ENCODE measurements around the gene HGFAC. TPM values are rescaled to one million over a fixed set of nuclear protein-coding genes. Genes with fewer than 3 reads are reported as not detected.

The HGFAC gene
- total RNA-seq, 3 donors from 2014 or later (not counting 1 experiment from before 2014, with no cell fraction given) = 0.43 to 0.54 TPM; not detected in 1

DNA sequence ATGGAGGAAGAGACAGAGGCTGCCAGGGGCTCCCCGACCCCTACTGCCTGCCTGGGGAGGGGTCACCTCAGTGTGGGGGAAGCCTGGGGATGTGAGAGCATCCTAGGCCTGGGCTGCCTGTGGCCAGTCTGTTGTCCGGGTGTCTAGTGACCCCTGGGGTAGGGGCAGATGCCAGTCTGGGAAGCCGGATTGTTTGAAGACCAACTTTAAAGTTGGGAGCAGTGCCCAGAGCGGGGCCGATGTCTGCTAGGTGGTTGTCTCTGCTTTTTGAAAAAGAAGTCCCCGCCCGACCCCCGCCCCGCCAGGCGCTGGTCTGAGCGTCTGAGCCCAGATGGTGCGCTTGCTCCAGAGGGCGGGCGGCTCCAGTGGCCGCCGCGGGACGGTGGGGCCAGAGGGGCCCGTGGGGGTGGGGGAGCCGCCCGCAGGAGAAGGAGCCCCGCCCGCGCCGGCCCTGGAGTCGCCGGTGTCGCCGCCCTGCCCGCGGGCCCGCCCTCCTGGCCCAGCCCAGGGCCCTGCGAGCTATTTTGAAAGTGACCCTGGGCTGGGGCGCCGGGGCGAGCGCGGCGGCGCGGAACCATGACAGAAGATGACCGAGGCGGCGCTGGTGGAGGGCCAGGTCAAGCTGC lies 21.1 kb downstream of the HGFAC start, which contains the start of gene DOK7:
TSS of gene DOK7 (plus strand) at position 517 of the 626 bp plus-strand sequence. CDS start at position 587, 70 bp downstream.
- H3K4me3 ChIP-seq (ENCODE audit: low read length) = no peak within 1 kb of the TSS
- no peaks in the 10 kb centered on the region for H3K9me3 ChIP-seq (ENCODE audit: control insufficient read depth, insufficient read depth, low read length)
- ATAC-seq = peak in 2 of 3 donors; percentile 47 to 62
- H3K27ac ChIP-seq (ENCODE audit: low read length) = no peak within 1 kb of the TSS
- 8% methylated on average over 44 of the region's 44 CpGs for WGBS (ENCODE audit: insufficient coverage)
- DNase-seq = no peak
- TF ChIP-seq CTCF (IDR thresholded peaks at IDR 0.05) = no peak
- H3K4me1 ChIP-seq (ENCODE audit: control insufficient read depth, insufficient read depth, low read length) = peaks cover 5% of the 10 kb centered on the region
- Mint-ChIP-seq H3K27ac (no peak within 1 kb of the TSS), H3K27me3 (ENCODE audit: low read depth in 2 of 2) (peaks cover 19 to 27% of the 10 kb centered on the region in 2 donors), H3K36me3 (no peaks in the 10 kb centered on the region), H3K9me3 (no peaks in the 10 kb centered on the region), H3K4me3 (peak within 1 kb of the TSS; percentile 65), H3K4me1 (no peaks in the 10 kb centered on the region)
- H3K36me3 ChIP-seq (ENCODE audit: control insufficient read depth, insufficient read depth, low read length) = no peaks in the 10 kb centered on the region
- peaks cover 17% of the 10 kb centered on the region for H3K27me3 ChIP-seq (ENCODE audit: control insufficient read depth, insufficient read depth, low read length)
- intact Hi-C loops (cut with micrococcal nuclease) = no loop called here

GRCh38 chr4:3463556-3464348 lies 22.0 kb downstream of the HGFAC start:
- TF ChIP-seq CTCF (IDR thresholded peaks at IDR 0.05) = no peak
- 45% methylated on average over 43 of the region's 43 CpGs for WGBS (ENCODE audit: insufficient coverage)
- DNase-seq = no peak

GRCh38 chr4:3464349-3464905 lies 22.7 kb downstream of the HGFAC start:
- Histone ChIP-seq H3K27ac (ENCODE audit: low read length) (no peak overlapping the region), H3K4me1 (ENCODE audit: control insufficient read depth, insufficient read depth, low read length) (peaks cover 5% of the 10 kb centered on the region), H3K9me3 (ENCODE audit: control insufficient read depth, insufficient read depth, low read length) (no peaks in the 10 kb centered on the region), H3K36me3 (ENCODE audit: control insufficient read depth, insufficient read depth, low read length) (no peaks in the 10 kb centered on the region), H3K27me3 (ENCODE audit: control insufficient read depth, insufficient read depth, low read length) (peaks cover 17% of the 10 kb centered on the region), H3K4me3 (ENCODE audit: low read length) (no peak overlapping the region)
- peak overlapping the region; percentile 35 for H3K4me3 Mint-ChIP-seq
- ATAC-seq (no peak), DNase-seq (no peak)
- intact Hi-C loops (cut with micrococcal nuclease) = no loop called here
- peaks cover 11 to 22% of the 10 kb centered on the region in 2 donors for H3K27me3 Mint-ChIP-seq (ENCODE audit: low read depth in 2 of 2)
- H3K27ac Mint-ChIP-seq = no peak overlapping the region
- no peak for TF ChIP-seq CTCF (IDR thresholded peaks at IDR 0.05)
- WGBS (ENCODE audit: insufficient coverage) = 87% methylated on average over 15 of the region's 15 CpGs
- no peaks in the 10 kb centered on the region for H3K9me3 Mint-ChIP-seq
- H3K36me3 Mint-ChIP-seq = no peaks in the 10 kb centered on the region
- H3K4me1 Mint-ChIP-seq = no peaks in the 10 kb centered on the region

More at GRCh38 chr4:3463556-3464348, 22.0 kb downstream of the HGFAC start:
- no peaks in the 10 kb centered on the region for H3K36me3 Mint-ChIP-seq
- Histone ChIP-seq H3K36me3 (ENCODE audit: control insufficient read depth, insufficient read depth, low read length) (no peaks in the 10 kb centered on the region), H3K27me3 (ENCODE audit: control insufficient read depth, insufficient read depth, low read length) (peaks cover 17% of the 10 kb centered on the region), H3K27ac (ENCODE audit: low read length) (no peak overlapping the region), H3K4me1 (ENCODE audit: control insufficient read depth, insufficient read depth, low read length) (peaks cover 5% of the 10 kb centered on the region), H3K4me3 (ENCODE audit: low read length) (no peak overlapping the region), H3K9me3 (ENCODE audit: control insufficient read depth, insufficient read depth, low read length) (no peaks in the 10 kb centered on the region)
- peaks cover 14 to 24% of the 10 kb centered on the region in 2 donors for H3K27me3 Mint-ChIP-seq (ENCODE audit: low read depth in 2 of 2)
- ATAC-seq = no peak
- no peaks in the 10 kb centered on the region for H3K4me1 Mint-ChIP-seq
- no peak overlapping the region for H3K27ac Mint-ChIP-seq
- intact Hi-C loops (cut with micrococcal nuclease) = no loop called here
- H3K9me3 Mint-ChIP-seq = no peaks in the 10 kb centered on the region
- no peak overlapping the region for H3K4me3 Mint-ChIP-seq

All from natural killer cell (primary cell).